ENCODE data around the gene TRNAU1AP. TPM values are rescaled to one million over a fixed set of nuclear protein-coding genes. Genes with fewer than 3 reads are reported as not detected.
"Not testable (repeated sequence)": the region's sequence is repeated elsewhere in the genome, so short reads cannot be mapped to it uniquely, and the experiment has no call there.

The TRNAU1AP gene
- total RNA-seq, 3 donors from 2014 or later (not counting 1 experiment from before 2014, with no cell fraction given), result 28.3 to 38.7 (median 32.1) TPM

GRCh38 chr1:28537457-28538199 lies 15.3 kb upstream of the TRNAU1AP start:
- Mint-ChIP-seq H3K4me3 (no peak overlapping the region), H3K4me1 (no peaks in the 10 kb centered on the region), H3K27me3 (ENCODE audit: low read depth in 2 of 2) (no peaks in the 10 kb centered on the region), H3K36me3 (no peaks in the 10 kb centered on the region), H3K9me3 (no peaks in the 10 kb centered on the region), H3K27ac (peak overlapping the region in 1 of 2 donors; percentile 48)
- peaks cover 30% of the 10 kb centered on the region for H3K36me3 ChIP-seq (ENCODE audit: control insufficient read depth, insufficient read depth, low read length)
- no peaks in the 10 kb centered on the region for H3K4me1 ChIP-seq (ENCODE audit: control insufficient read depth, insufficient read depth, low read length)
- DNase-seq, result no peak
- ATAC-seq, result no peak
- intact Hi-C loops (cut with micrococcal nuclease), result no loop called here
- no peak for TF ChIP-seq CTCF (IDR thresholded peaks at IDR 0.05)
- 97% methylated on average over 8 of the region's 8 CpGs for WGBS (ENCODE audit: insufficient coverage)
- H3K27ac ChIP-seq (ENCODE audit: low read length), result no peak overlapping the region
- no peaks in the 10 kb centered on the region for H3K27me3 ChIP-seq (ENCODE audit: control insufficient read depth, insufficient read depth, low read length)
- no peak overlapping the region for H3K4me3 ChIP-seq (ENCODE audit: low read length)
- H3K9me3 ChIP-seq (ENCODE audit: control insufficient read depth, insufficient read depth, low read length), result no peaks in the 10 kb centered on the region

DNA sequence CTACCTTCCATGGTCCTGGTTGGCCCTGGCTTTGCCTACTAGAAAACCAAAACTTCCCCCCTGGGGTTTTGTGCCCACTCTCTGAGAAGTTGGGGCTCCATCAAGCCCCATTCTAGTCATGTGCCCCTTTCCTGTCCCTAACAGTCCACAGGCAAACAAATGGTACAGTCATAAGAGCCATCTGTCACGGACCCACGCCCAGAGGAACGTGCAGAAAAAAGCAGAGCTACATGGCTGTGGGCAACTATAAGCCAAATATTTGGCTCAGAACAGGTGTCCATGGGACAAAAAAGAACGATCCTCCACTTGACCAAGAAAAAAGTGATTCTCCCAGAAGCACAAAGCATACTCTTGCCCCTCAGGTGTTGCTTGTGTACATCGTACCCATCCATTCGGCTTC lies 14.6 kb upstream of the TRNAU1AP start:
- 93% methylated on average over 6 of the region's 6 CpGs for WGBS (ENCODE audit: insufficient coverage)

GRCh38 chr1:28540651-28541050 lies 12.2 kb upstream of the TRNAU1AP start:
- ATAC-seq, result no peak

More for the DNA sequence above, 14.6 kb upstream of the TRNAU1AP start:
- ATAC-seq (no peak), DNase-seq (no peak)
- Histone ChIP-seq H3K4me3 (ENCODE audit: low read length) (no peak overlapping the region), H3K27me3 (ENCODE audit: control insufficient read depth, insufficient read depth, low read length) (no peaks in the 10 kb centered on the region), H3K9me3 (ENCODE audit: control insufficient read depth, insufficient read depth, low read length) (no peaks in the 10 kb centered on the region), H3K36me3 (ENCODE audit: control insufficient read depth, insufficient read depth, low read length) (peaks cover 30% of the 10 kb centered on the region), H3K4me1 (ENCODE audit: control insufficient read depth, insufficient read depth, low read length) (no peaks in the 10 kb centered on the region), H3K27ac (ENCODE audit: low read length) (no peak overlapping the region)
- TF ChIP-seq CTCF (IDR thresholded peaks at IDR 0.05), result no peak
- Mint-ChIP-seq H3K36me3 (no peaks in the 10 kb centered on the region), H3K4me3 (no peak overlapping the region), H3K27me3 (ENCODE audit: low read depth in 2 of 2) (no peaks in the 10 kb centered on the region), H3K4me1 (no peaks in the 10 kb centered on the region), H3K9me3 (no peaks in the 10 kb centered on the region), H3K27ac (peak overlapping the region in 1 of 2 donors; percentile 48)
- intact Hi-C loops (cut with micrococcal nuclease), result no loop called here

GRCh38 chr1:28541414-28542015 lies 11.4 kb upstream of the TRNAU1AP start:
- H3K9me3 ChIP-seq (ENCODE audit: control insufficient read depth, insufficient read depth, low read length); H3K27me3 ChIP-seq (ENCODE audit: control insufficient read depth, insufficient read depth, low read length); H3K4me1 Mint-ChIP-seq; ATAC-seq; H3K27ac ChIP-seq (ENCODE audit: low read length); H3K36me3 Mint-ChIP-seq; H3K4me1 ChIP-seq (ENCODE audit: control insufficient read depth, insufficient read depth, low read length); DNase-seq; H3K4me3 ChIP-seq (ENCODE audit: low read length); H3K9me3 Mint-ChIP-seq; H3K27me3 Mint-ChIP-seq (ENCODE audit: low read depth in 2 of 2); H3K27ac Mint-ChIP-seq; H3K4me3 Mint-ChIP-seq; intact Hi-C loops (cut with micrococcal nuclease): not testable (repeated sequence)
- 96% methylated on average over 8 of the region's 8 CpGs for WGBS (ENCODE audit: insufficient coverage)
- peaks cover 15% of the 10 kb centered on the region for H3K36me3 ChIP-seq (ENCODE audit: control insufficient read depth, insufficient read depth, low read length)

More at GRCh38 chr1:28540651-28541050, 12.2 kb upstream of the TRNAU1AP start:
- Mint-ChIP-seq H3K36me3 (no peaks in the 10 kb centered on the region), H3K27ac (no peak overlapping the region), H3K4me3 (no peak overlapping the region), H3K27me3 (ENCODE audit: low read depth in 2 of 2) (no peaks in the 10 kb centered on the region), H3K9me3 (no peaks in the 10 kb centered on the region), H3K4me1 (no peaks in the 10 kb centered on the region)
- TF ChIP-seq CTCF (IDR thresholded peaks at IDR 0.05), result no peak
- DNase-seq, result no peak
- intact Hi-C loops (cut with micrococcal nuclease), result no loop called here
- Histone ChIP-seq H3K4me1 (ENCODE audit: control insufficient read depth, insufficient read depth, low read length) (no peaks in the 10 kb centered on the region), H3K36me3 (ENCODE audit: control insufficient read depth, insufficient read depth, low read length) (peaks cover 23% of the 10 kb centered on the region), H3K4me3 (ENCODE audit: low read length) (no peak overlapping the region), H3K27ac (ENCODE audit: low read length) (no peak overlapping the region), H3K27me3 (ENCODE audit: control insufficient read depth, insufficient read depth, low read length) (no peaks in the 10 kb centered on the region), H3K9me3 (ENCODE audit: control insufficient read depth, insufficient read depth, low read length) (no peaks in the 10 kb centered on the region)
- WGBS (ENCODE audit: insufficient coverage), result 96% methylated on average over 7 of the region's 7 CpGs

All from natural killer cell (primary cell).